H1 (cell line): ENCODE measurements around the gene TMEM127.

Experiments
- EGR1 ChIP-seq: IDR thresholded peaks from 2 replicates; pipeline ENCODE4 v1.6.1; 2011; ENCODE audit warnings: low read depth, low read length, borderline replicate concordance
- RAD21 ChIP-seq, 2 experiments: IDR thresholded peaks in 1 of 2; conservative IDR thresholded peaks in 1 of 2; 2 replicates each; pipeline ENCODE4 v1.6.1; 2011; ENCODE audit warnings: low read depth in 2 of 2, low read length in 2 of 2, improper control_type of control experiment in 1 of 2, inconsistent platforms in 1 of 2, mild to moderate bottlenecking in 1 of 2, moderate library complexity in 1 of 2
- RFX5 ChIP-seq: IDR thresholded peaks from 2 replicates; pipeline ENCODE4 v1.6.1; 2011; ENCODE audit warnings: low read depth, low read length, improper control_type of control experiment, borderline replicate concordance

DNA sequence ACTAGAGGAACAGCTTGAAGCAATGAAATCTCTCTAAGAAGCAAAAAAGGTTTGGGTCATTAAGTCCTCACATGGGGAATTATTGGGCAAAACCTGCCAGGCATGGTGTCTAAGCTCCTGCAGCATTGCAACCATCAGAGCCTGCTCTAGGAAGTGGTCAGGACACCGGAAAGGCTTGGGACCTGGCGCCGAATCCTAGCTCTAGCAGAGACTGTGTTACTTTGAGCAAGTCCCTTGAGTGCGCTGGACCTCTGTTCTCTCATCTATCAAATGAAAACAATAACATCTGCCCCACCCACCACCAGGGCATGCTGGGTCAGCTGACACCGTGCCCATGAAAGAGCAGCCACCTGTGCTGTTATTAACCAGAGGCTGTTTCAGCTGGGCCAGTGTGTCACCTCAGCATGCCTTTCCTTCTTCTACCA lies 6.3 kb downstream of the TMEM127 start:
- TF ChIP-seq RFX5: no peak
- TF ChIP-seq RAD21 (IDR thresholded peaks at IDR 0.05 in 1 of 2, conservative IDR thresholded peaks at IDR 0.05 in 1 of 2; ENCODE audit: low read depth in 2 of 2, low read length in 2 of 2): no peak
- no peak for TF ChIP-seq EGR1
